OCI-LY3 (cell line): Measurements from ENCODE around the gene IL13RA1.

Experiments used
- EZH2phosphoT487 ChIP-seq: fragments of 200-600 bp; shearing (Covaris generic); IDR thresholded peaks from 2 replicates; pipeline ENCODE4 v1.6.1; 2018; ENCODE audit warnings: antibody characterized with exemption, mixed run types, low read depth
- TF ChIP-seq, protein P1 (sequence below): fragments of 200-600, 300-600 bp; sonication (generic); IDR thresholded peaks from 2 replicates; pipeline ENCODE4 v1.5.1; 2014; ENCODE audit warnings: antibody characterized with exemption, low read length, low read depth

- TF ChIP-seq, protein P1, sequence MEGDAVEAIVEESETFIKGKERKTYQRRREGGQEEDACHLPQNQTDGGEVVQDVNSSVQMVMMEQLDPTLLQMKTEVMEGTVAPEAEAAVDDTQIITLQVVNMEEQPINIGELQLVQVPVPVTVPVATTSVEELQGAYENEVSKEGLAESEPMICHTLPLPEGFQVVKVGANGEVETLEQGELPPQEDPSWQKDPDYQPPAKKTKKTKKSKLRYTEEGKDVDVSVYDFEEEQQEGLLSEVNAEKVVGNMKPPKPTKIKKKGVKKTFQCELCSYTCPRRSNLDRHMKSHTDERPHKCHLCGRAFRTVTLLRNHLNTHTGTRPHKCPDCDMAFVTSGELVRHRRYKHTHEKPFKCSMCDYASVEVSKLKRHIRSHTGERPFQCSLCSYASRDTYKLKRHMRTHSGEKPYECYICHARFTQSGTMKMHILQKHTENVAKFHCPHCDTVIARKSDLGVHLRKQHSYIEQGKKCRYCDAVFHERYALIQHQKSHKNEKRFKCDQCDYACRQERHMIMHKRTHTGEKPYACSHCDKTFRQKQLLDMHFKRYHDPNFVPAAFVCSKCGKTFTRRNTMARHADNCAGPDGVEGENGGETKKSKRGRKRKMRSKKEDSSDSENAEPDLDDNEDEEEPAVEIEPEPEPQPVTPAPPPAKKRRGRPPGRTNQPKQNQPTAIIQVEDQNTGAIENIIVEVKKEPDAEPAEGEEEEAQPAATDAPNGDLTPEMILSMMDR: no peak
- no peak for TF ChIP-seq EZH2phosphoT487
Measured at GRCh38 chrX:118723376-118723775, 4.0 kb upstream of the IL13RA1 start.
